ENCODE measurements around the gene PHKA2. TPM values are rescaled to one million over a fixed set of nuclear protein-coding genes. Genes with fewer than 3 reads are reported as not detected.

The PHKA2 gene
- total RNA-seq, 1 donor: 8.2 TPM

- TF ChIP-seq, protein P1, sequence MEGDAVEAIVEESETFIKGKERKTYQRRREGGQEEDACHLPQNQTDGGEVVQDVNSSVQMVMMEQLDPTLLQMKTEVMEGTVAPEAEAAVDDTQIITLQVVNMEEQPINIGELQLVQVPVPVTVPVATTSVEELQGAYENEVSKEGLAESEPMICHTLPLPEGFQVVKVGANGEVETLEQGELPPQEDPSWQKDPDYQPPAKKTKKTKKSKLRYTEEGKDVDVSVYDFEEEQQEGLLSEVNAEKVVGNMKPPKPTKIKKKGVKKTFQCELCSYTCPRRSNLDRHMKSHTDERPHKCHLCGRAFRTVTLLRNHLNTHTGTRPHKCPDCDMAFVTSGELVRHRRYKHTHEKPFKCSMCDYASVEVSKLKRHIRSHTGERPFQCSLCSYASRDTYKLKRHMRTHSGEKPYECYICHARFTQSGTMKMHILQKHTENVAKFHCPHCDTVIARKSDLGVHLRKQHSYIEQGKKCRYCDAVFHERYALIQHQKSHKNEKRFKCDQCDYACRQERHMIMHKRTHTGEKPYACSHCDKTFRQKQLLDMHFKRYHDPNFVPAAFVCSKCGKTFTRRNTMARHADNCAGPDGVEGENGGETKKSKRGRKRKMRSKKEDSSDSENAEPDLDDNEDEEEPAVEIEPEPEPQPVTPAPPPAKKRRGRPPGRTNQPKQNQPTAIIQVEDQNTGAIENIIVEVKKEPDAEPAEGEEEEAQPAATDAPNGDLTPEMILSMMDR (IDR thresholded peaks at IDR 0.05; ENCODE audit: insufficient read depth, low read depth, low read length): no peak
- H3K4me3 ChIP-seq (ENCODE audit: low read depth, low read length): no peak overlapping the region
- no peak for DNase-seq (ENCODE audit: low read depth)
Observed at GRCh38 chrX:18875256-18875878, 108.5 kb downstream of the PHKA2 start.

DNA sequence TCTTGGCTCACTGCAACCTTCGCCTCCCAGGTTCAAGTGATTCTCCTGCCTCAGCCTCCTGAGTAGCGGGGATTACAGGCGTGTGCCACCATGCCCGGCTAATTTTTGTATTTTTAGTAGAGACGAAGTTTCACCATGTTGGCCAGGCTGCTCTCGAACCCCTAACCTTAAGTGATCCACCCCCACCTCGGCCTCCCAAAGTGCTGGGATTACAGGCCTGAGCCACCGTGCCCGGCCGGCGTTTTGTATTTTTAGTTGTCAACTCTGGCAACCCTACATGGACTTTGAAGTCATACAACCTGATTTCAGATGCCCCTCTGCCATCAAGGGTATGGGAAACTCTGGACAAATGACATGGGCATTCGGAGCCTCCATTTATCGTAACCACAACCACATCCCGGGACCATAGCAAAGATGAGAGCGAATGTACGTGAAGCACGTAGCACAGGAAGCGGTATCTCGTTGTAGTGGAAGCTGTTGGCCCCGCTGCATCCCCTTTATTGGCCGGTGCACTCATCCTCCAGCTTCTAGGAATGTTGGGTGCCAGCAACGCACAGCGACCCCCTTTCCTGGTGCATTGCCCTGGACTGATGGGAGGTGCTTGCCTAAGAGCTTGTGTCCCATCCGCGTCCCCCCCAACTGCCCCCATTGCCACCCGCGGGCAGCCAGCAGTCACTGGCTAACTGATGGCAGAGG is 109.2 kb downstream of the PHKA2 start:
- DNase-seq (ENCODE audit: low read depth): no peak
- TF ChIP-seq, protein P1 (IDR thresholded peaks at IDR 0.05; ENCODE audit: insufficient read depth, low read depth, low read length): no peak
- H3K4me3 ChIP-seq (ENCODE audit: low read depth, low read length): no peak overlapping the region

- no peak for DNase-seq (ENCODE audit: low read depth)
- TF ChIP-seq, protein P1 (IDR thresholded peaks at IDR 0.05; ENCODE audit: insufficient read depth, low read depth, low read length): no peak
- no peak overlapping the region for H3K4me3 ChIP-seq (ENCODE audit: low read depth, low read length)
Observed at GRCh38 chrX:18873836-18874235, 110.1 kb downstream of the PHKA2 start.

DNA sequence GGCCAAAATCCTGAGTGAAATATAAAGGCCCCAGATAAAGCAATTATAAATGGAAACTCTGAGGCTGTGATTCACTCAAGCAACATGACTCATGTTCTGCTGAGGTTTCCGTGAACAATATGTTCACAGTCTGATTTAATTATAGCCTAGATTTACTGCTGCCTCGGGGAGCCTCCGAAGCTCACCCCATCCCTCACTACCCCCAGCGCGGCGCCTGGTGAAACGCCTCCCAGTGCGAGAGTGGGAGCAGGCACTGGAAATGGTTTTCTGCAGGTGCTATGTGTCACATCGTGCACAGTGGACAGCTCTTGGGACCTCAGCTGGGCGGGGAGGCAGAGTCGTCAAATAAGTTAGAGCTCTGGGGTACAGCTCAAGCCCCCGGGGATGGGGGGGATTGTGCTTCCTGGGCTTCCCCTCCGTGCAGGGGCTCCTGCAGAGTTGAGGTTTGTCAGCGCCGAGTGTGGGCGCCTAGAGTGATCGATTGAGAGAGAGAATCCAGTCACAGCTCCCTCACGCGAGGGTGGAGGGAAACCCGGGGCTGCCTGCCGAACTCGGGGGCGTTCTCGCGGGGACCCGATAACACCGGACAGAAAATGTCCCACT is 110.6 kb downstream of the PHKA2 start:
- H3K4me3 ChIP-seq (ENCODE audit: low read depth, low read length): no peak overlapping the region
- TF ChIP-seq, protein P1 (IDR thresholded peaks at IDR 0.05; ENCODE audit: insufficient read depth, low read depth, low read length): no peak
- peak; percentile 45 for DNase-seq (ENCODE audit: low read depth)

DNA sequence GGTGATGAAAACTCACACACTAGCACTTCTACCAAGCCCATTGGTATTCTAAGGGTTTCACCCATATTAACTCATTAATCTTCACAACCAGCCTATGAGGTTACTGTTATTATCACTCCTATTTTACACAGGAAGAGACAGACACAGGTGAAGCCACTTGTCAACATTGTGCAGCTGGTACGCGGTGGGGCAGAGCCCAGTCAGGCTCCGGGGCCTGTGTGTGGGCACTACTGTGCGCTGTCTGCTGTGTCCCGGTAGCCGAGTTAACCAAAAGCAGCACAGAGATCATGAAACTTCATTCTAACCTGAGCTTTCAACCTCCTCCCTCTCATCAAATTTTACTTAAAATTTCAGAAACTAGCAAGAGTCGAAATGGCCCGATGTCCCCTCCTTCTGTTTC is 111.3 kb downstream of the PHKA2 start:
- no peak overlapping the region for H3K4me3 ChIP-seq (ENCODE audit: low read depth, low read length)
- TF ChIP-seq, protein P1 (IDR thresholded peaks at IDR 0.05; ENCODE audit: insufficient read depth, low read depth, low read length): no peak
- DNase-seq (ENCODE audit: low read depth): no peak

- TF ChIP-seq, protein P1 (IDR thresholded peaks at IDR 0.05; ENCODE audit: insufficient read depth, low read depth, low read length): no peak
- no peak overlapping the region for H3K4me3 ChIP-seq (ENCODE audit: low read depth, low read length)
- no peak for DNase-seq (ENCODE audit: low read depth)
Observed at GRCh38 chrX:18871970-18872369, 111.9 kb downstream of the PHKA2 start.
